ENCODE data around the gene L3MBTL4.
"Not testable (repeated sequence)": the region's sequence is repeated elsewhere in the genome, so short reads cannot be mapped to it uniquely, and the experiment has no call there.

Gene L3MBTL4

GRCh38 chr18:6111726-6112125 lies 303.0 kb downstream of the L3MBTL4 start:
- no peak for DNase-seq (ENCODE audit: low read depth in 2 of 2)

- no peak for DNase-seq (ENCODE audit: low read depth in 2 of 2)
Observed at GRCh38 chr18:6109743-6110142, 305.0 kb downstream of the L3MBTL4 start.

- no peak for DNase-seq (ENCODE audit: low read depth in 2 of 2)
Observed at GRCh38 chr18:6107794-6108193, 306.9 kb downstream of the L3MBTL4 start.

- DNase-seq (ENCODE audit: low read depth in 2 of 2) = no peak
Observed at GRCh38 chr18:6106091-6106685, 308.5 kb downstream of the L3MBTL4 start.

- DNase-seq (ENCODE audit: low read depth in 2 of 2) = no peak
Observed at GRCh38 chr18:6103741-6104140, 311.0 kb downstream of the L3MBTL4 start.

- no peak for DNase-seq (ENCODE audit: low read depth in 2 of 2)
Observed at GRCh38 chr18:6096730-6097129, 318.0 kb downstream of the L3MBTL4 start.

- no peak for DNase-seq (ENCODE audit: low read depth in 2 of 2)
Observed at GRCh38 chr18:6088432-6088831, 326.3 kb downstream of the L3MBTL4 start.

- no peak for DNase-seq (ENCODE audit: low read depth in 2 of 2)
Observed at GRCh38 chr18:6086731-6087130, 328.0 kb downstream of the L3MBTL4 start.

- DNase-seq (ENCODE audit: low read depth in 2 of 2) = no peak
Observed at GRCh38 chr18:6079406-6079805, 335.3 kb downstream of the L3MBTL4 start.

DNA sequence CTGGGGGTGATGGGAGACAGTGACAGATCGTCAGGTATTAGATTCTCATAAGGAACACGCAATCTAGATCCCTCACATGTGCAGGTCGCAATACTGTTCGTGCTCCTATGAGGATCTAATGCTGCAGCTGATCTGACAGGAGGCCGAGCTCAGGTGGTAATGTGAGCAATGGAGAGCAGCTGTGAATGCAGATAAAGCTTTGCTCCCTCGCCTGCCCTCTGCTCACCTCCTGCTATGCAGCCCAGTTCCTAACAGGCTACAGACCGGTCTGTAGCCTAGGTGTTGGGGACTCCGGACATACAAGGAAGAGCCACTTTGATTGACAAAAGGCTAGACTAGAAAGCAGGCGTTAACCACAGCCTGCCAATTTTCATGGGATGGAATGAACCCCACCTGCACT lies 335.8 kb downstream of the L3MBTL4 start:
- no peak for DNase-seq (ENCODE audit: low read depth in 2 of 2)

- not testable (repeated sequence) for DNase-seq (ENCODE audit: low read depth in 2 of 2)
Observed at GRCh38 chr18:6072423-6072822, 342.3 kb downstream of the L3MBTL4 start.

DNA sequence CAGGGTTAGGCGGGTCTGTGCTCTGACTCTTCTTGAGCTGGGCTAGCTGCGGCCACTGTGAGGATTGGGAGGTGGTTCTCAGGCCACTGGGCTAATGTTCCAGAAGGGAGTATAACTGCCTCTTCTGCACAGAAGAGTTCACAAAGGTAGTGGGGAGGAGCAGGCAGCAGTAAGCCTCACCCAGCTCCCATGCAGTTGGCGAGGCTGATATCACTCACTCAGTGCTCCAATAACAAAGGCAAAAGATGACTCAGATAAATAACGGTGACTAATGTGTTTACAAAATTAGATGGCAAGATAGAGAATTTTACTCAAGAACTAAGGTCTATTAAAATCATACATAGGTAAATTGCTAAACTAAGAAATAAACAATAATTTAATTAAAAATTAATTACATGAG lies 345.2 kb downstream of the L3MBTL4 start:
- no peak for DNase-seq (ENCODE audit: low read depth in 2 of 2)

- no peak for DNase-seq (ENCODE audit: low read depth in 2 of 2)
Observed at GRCh38 chr18:6069103-6069502, 345.6 kb downstream of the L3MBTL4 start.

GRCh38 chr18:6060149-6060548 lies 354.6 kb downstream of the L3MBTL4 start:
- DNase-seq (ENCODE audit: low read depth in 2 of 2) = no peak

DNA sequence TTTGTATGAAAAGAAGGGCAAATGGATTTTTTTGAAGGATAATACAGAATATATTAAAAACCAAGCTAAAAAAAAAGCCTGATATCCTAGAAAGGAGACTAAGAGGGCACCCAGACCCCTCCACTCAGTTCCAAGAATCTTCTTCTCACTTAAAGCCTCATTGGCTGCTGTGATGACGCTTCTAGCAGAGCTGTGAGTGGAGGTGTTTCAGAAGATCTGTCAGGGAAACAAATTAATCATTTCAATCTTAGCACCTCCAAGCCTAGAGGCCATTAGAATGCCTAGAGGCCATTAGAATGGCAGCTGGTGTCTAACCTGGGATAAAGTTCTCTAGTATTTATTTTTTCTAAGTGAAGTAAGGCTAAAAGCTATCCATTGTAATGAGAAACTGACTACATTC lies 355.2 kb downstream of the L3MBTL4 start:
- no peak for DNase-seq (ENCODE audit: low read depth in 2 of 2)

- DNase-seq (ENCODE audit: low read depth in 2 of 2) = no peak
Observed at GRCh38 chr18:6058941-6059340, 355.8 kb downstream of the L3MBTL4 start.

DNA sequence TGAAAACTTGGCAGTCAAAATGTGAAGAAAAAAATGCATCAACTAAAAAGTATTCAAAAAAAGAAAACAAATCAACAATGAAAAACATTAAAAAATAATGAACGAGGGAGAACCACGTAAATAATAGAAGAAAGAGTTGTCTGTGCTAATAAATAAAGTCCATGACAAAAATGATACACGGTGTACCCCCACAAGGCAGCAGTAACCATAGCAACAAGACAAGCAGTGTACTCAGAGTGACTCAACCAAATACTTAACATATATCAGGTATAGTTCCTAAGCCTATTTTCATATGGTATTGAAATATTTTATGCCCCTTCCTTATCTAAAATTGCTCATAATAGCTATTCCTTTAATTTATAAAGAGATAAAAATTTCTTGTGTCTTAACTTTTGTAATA lies 357.1 kb downstream of the L3MBTL4 start:
- DNase-seq (ENCODE audit: low read depth in 2 of 2) = no peak

- DNase-seq (ENCODE audit: low read depth in 2 of 2) = no peak
Observed at GRCh38 chr18:6056171-6056910, 358.4 kb downstream of the L3MBTL4 start.

GRCh38 chr18:6055711-6056110 lies 359.0 kb downstream of the L3MBTL4 start:
- no peak for DNase-seq (ENCODE audit: low read depth in 2 of 2)

DNA sequence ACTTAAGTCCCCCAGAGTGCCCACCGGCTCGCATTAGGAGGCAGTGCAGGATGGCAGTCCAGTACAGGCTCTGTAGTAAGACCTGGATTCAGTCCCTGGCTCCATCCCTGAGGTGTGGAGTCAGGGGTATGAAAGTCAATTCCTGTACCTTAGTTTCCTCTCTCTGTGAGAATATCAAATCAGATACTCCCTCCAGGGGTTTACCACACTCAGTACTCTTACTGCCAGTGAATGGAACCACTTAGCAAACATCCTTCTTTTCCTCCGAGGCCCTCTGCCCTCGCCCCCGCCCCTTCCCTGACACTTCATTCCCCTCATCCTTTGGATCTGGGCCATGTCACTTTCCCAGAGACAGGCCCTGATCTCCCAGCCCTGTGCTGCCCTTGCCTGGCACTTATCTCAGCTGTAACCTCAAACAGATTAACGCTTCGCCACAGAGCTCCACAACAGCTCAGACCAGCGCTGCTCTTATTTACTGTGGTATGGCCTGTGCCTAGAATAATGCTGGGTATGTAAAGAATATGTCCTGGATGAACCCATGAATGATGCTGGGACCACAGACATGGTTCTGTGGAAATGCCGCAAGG lies 360.4 kb downstream of the L3MBTL4 start:
- DNase-seq (ENCODE audit: low read depth in 2 of 2) = no peak

DNA sequence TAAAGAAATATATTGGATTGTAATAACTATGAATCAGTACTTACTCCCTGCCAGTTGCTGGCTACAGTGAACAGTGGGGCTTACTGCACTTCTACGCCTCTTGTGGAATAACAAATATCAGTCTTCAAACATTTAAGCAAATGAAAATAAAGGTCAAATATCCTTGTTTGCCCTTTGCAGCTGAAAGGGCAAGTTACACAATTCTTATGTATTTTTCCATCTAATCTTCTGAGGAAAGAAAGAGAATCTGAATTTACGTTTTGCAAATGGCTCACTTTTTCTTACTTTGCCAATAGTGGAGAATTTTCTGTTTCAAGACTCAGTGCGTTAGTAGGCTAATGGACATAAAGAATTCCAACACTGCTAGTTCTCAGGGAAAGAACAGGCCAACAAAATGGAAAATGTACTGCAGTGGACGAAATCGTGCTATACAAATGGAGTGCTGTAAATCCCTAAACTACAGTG lies 362.2 kb downstream of the L3MBTL4 start:
- DNase-seq (ENCODE audit: low read depth in 2 of 2) = no peak

GRCh38 chr18:6047596-6047995 lies 367.1 kb downstream of the L3MBTL4 start:
- not testable (repeated sequence) for DNase-seq (ENCODE audit: low read depth in 2 of 2)

DNA sequence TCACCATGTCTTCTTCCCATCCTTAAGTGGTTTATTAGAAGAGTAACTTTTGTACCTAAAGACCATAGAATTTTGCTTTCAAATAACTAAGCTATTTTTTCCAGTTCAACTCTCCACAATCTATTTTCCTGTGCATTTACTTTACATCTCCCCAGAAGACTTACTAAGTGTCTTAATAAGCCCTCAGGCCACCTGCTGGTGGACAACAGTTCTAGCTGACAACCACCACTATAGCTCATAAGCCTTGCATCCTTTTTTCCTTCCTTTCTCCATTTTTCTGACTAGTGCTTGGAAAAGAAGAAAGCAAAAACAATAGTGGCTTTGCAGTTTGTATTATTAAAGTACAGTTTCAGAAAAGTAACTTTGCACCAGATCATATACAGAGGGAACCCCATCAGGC lies 369.9 kb downstream of the L3MBTL4 start:
- DNase-seq (ENCODE audit: low read depth in 2 of 2) = no peak

Data from stimulated activated CD8-positive, alpha-beta memory T cell treated with anti-CD3 and anti-CD28 coated beads, Interleukin-15, amount 100 ng/mL, for 4 hours (primary cell).